PFSK-1 (cell line): Measurements from ENCODE around the gene TSPAN5.

ENCODE experiments used
- FOXP2 ChIP-seq: optimal IDR thresholded peaks from 2 replicates; pipeline ENCODE3; 2011; ENCODE audit warnings: borderline replicate concordance, control low read depth, inconsistent platforms; ENCODE audit not compliant: insufficient read depth; ENCODE audit errors: extremely low read length, extremely low read depth
- POLR2AphosphoS5 ChIP-seq: IDR thresholded peaks from 2 replicates; pipeline ENCODE4 v1.6.1; 2012; ENCODE audit warnings: low read depth, mild to moderate bottlenecking, control low read depth, low read length, moderate library complexity
- SIN3A ChIP-seq: IDR thresholded peaks from 2 replicates; pipeline ENCODE4 v1.6.1; 2012; ENCODE audit warnings: mild to moderate bottlenecking, low read length, moderate library complexity, borderline replicate concordance; ENCODE audit not compliant: insufficient read depth
- TAF1 ChIP-seq: IDR thresholded peaks from 2 replicates; pipeline ENCODE4 v1.6.1; 2012; ENCODE audit warnings: low read length, control low read depth, borderline replicate concordance; ENCODE audit not compliant: insufficient read depth
- TF ChIP-seq, protein P1 (sequence below), 2 experiments: IDR thresholded peaks; 2 replicates each; pipeline versions ENCODE4 v1.6.1 to v1.8.0; 2011 to 2012; ENCODE audit warnings: low read depth in 2 of 2, low read length in 2 of 2, control low read depth in 1 of 2, inconsistent platforms in 1 of 2, mild to moderate bottlenecking in 1 of 2, moderate library complexity in 1 of 2; ENCODE audit not compliant: insufficient read depth in 1 of 2

The TSPAN5 gene

GRCh38 chr4:98491899-98492559 is 166.4 kb downstream of the TSPAN5 start:
- TF ChIP-seq, protein P1, sequence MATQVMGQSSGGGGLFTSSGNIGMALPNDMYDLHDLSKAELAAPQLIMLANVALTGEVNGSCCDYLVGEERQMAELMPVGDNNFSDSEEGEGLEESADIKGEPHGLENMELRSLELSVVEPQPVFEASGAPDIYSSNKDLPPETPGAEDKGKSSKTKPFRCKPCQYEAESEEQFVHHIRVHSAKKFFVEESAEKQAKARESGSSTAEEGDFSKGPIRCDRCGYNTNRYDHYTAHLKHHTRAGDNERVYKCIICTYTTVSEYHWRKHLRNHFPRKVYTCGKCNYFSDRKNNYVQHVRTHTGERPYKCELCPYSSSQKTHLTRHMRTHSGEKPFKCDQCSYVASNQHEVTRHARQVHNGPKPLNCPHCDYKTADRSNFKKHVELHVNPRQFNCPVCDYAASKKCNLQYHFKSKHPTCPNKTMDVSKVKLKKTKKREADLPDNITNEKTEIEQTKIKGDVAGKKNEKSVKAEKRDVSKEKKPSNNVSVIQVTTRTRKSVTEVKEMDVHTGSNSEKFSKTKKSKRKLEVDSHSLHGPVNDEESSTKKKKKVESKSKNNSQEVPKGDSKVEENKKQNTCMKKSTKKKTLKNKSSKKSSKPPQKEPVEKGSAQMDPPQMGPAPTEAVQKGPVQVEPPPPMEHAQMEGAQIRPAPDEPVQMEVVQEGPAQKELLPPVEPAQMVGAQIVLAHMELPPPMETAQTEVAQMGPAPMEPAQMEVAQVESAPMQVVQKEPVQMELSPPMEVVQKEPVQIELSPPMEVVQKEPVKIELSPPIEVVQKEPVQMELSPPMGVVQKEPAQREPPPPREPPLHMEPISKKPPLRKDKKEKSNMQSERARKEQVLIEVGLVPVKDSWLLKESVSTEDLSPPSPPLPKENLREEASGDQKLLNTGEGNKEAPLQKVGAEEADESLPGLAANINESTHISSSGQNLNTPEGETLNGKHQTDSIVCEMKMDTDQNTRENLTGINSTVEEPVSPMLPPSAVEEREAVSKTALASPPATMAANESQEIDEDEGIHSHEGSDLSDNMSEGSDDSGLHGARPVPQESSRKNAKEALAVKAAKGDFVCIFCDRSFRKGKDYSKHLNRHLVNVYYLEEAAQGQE (IDR thresholded peaks at IDR 0.05; ENCODE audit: insufficient read depth in 1 of 2, low read depth in 2 of 2, low read length in 2 of 2) = no peak
- TF ChIP-seq SIN3A (no peak), POLR2AphosphoS5 (no peak), FOXP2 (no peak), TAF1 (no peak)

GRCh38 chr4:98490251-98490650 is 168.2 kb downstream of the TSPAN5 start:
- TF ChIP-seq TAF1 (no peak), POLR2AphosphoS5 (no peak), FOXP2 (no peak), SIN3A (no peak)
- TF ChIP-seq, protein P1 (IDR thresholded peaks at IDR 0.05; ENCODE audit: insufficient read depth in 1 of 2, low read depth in 2 of 2, low read length in 2 of 2) = no peak

GRCh38 chr4:98485816-98486345 is 172.5 kb downstream of the TSPAN5 start:
- TF ChIP-seq POLR2AphosphoS5 (no peak), FOXP2 (no peak), TAF1 (no peak), SIN3A (no peak)
- TF ChIP-seq, protein P1 (IDR thresholded peaks at IDR 0.05; ENCODE audit: insufficient read depth in 1 of 2, low read depth in 2 of 2, low read length in 2 of 2) = no peak

- TF ChIP-seq FOXP2 (no peak), SIN3A (no peak), POLR2AphosphoS5 (no peak), TAF1 (no peak)
- TF ChIP-seq, protein P1 (IDR thresholded peaks at IDR 0.05; ENCODE audit: insufficient read depth in 1 of 2, low read depth in 2 of 2, low read length in 2 of 2) = no peak
Observed at GRCh38 chr4:98484031-98484430, 174.4 kb downstream of the TSPAN5 start.
